Large intestine (tissue), 3 donors: ENCODE data around the gene FLNB. TPM values are rescaled to one million over a fixed set of nuclear protein-coding genes. Genes with fewer than 3 reads are reported as not detected.

Source experiments
- DNase-seq, 2 donors: peaks; one replicate each; pipeline versions ENCODE4 v3.0.0 to v3.0.0-alpha.2; 2013
- H3K27ac ChIP-seq: one replicate; pipeline ENCODE4 v1.5.1; 2013; ENCODE audit warnings: low read length
- H3K27me3 ChIP-seq: 2 replicates; pipeline ENCODE4 v1.6.1; 2013; ENCODE audit warnings: low read length; ENCODE audit not compliant: control insufficient read depth, insufficient read depth
- H3K36me3 ChIP-seq: 2 replicates; pipeline ENCODE4 v1.6.1; 2013; ENCODE audit warnings: low read length; ENCODE audit not compliant: control insufficient read depth, insufficient read depth
- H3K4me1 ChIP-seq: one replicate; pipeline ENCODE4 v1.6.1; 2013; ENCODE audit warnings: low read length; ENCODE audit not compliant: control insufficient read depth, insufficient read depth
- H3K4me3 ChIP-seq: one replicate; pipeline ENCODE4 v1.5.1; 2013; ENCODE audit warnings: low read length
- H3K9me3 ChIP-seq: one replicate; pipeline ENCODE4 v1.6.1; 2013; ENCODE audit warnings: mild to moderate bottlenecking, low read depth, low read length, moderate library complexity; ENCODE audit not compliant: control insufficient read depth
- WGBS: methylation state at CpG from one replicate; pipeline ENCODE4 v1.1.5; 2013; ENCODE audit warnings: low lambda C conversion rate; ENCODE audit not compliant: insufficient coverage; 5-methylcytosine and 5-hydroxymethylcytosine counted together
- polyA plus RNA-seq: library from polyadenylated mRNA; unstranded; fragments of 120-200 nt; gene quantifications from one replicate; pipeline ENCODE4 v1.2.1, GENCODE V29; 2013

FLNB gene
- polyA plus RNA-seq, 1 donor: 149 TPM

- H3K36me3 ChIP-seq: peaks cover 48% of the 10 kb centered on the region
- DNase-seq: no peak
- peaks cover 13% of the 10 kb centered on the region for H3K4me1 ChIP-seq
- H3K4me3 ChIP-seq: no peak overlapping the region
- H3K9me3 ChIP-seq: no peaks in the 10 kb centered on the region
- no peaks in the 10 kb centered on the region for H3K27me3 ChIP-seq
- no peak overlapping the region for H3K27ac ChIP-seq
Observed at GRCh38 chr3:58077596-58078285, 69.5 kb downstream of the FLNB start.

- peaks cover 50% of the 10 kb centered on the region for H3K36me3 ChIP-seq
- peaks cover 8% of the 10 kb centered on the region for H3K4me1 ChIP-seq
- no peak overlapping the region for H3K27ac ChIP-seq
Observed at GRCh38 chr3:58078610-58079009, 70.4 kb downstream of the FLNB start.

GRCh38 chr3:58079773-58080172, 71.6 kb downstream of the FLNB start:
- 100% methylated on average over 2 of the region's 9 CpGs for WGBS
- peaks cover 51% of the 10 kb centered on the region for H3K36me3 ChIP-seq
- no peaks in the 10 kb centered on the region for H3K27me3 ChIP-seq
- H3K9me3 ChIP-seq: no peaks in the 10 kb centered on the region
- no peak for DNase-seq
- no peak overlapping the region for H3K27ac ChIP-seq
- H3K4me3 ChIP-seq: no peak overlapping the region
- H3K4me1 ChIP-seq: no peaks in the 10 kb centered on the region

More at GRCh38 chr3:58078610-58079009, 70.4 kb downstream of the FLNB start:
- WGBS: no CpG with 5 or more reads among the region's 4 CpGs
- Histone ChIP-seq H3K9me3 (no peaks in the 10 kb centered on the region), H3K27me3 (no peaks in the 10 kb centered on the region), H3K4me3 (no peak overlapping the region)
- no peak for DNase-seq

- no peaks in the 10 kb centered on the region for H3K27me3 ChIP-seq
- no CpG with 5 or more reads among the region's 7 CpGs for WGBS
- DNase-seq: no peak
- H3K4me1 ChIP-seq: no peaks in the 10 kb centered on the region
- no peak overlapping the region for H3K4me3 ChIP-seq
- H3K9me3 ChIP-seq: no peaks in the 10 kb centered on the region
- no peak overlapping the region for H3K27ac ChIP-seq
- peaks cover 45% of the 10 kb centered on the region for H3K36me3 ChIP-seq
Observed at GRCh38 chr3:58082047-58082446, 73.8 kb downstream of the FLNB start.

- Histone ChIP-seq H3K27ac (no peak overlapping the region), H3K27me3 (no peaks in the 10 kb centered on the region), H3K4me3 (no peak overlapping the region), H3K9me3 (no peaks in the 10 kb centered on the region), H3K36me3 (peaks cover 38% of the 10 kb centered on the region), H3K4me1 (no peaks in the 10 kb centered on the region)
- no peak for DNase-seq
- WGBS: 80% methylated on average over 1 of the region's 4 CpGs
Observed at GRCh38 chr3:58084166-58084565, 75.9 kb downstream of the FLNB start.

- no peaks in the 10 kb centered on the region for H3K9me3 ChIP-seq
- WGBS: 74% methylated on average over 3 of the region's 5 CpGs
- peaks cover 32% of the 10 kb centered on the region for H3K36me3 ChIP-seq
Observed at GRCh38 chr3:58084788-58085543, 76.7 kb downstream of the FLNB start.

GRCh38 chr3:58085616-58086015, 77.4 kb downstream of the FLNB start:
- Histone ChIP-seq H3K27ac (no peak overlapping the region), H3K9me3 (no peaks in the 10 kb centered on the region), H3K4me1 (no peaks in the 10 kb centered on the region), H3K4me3 (no peak overlapping the region), H3K36me3 (peaks cover 29% of the 10 kb centered on the region), H3K27me3 (no peaks in the 10 kb centered on the region)
- 83% methylated on average over 2 of the region's 6 CpGs for WGBS
- no peak for DNase-seq

More at GRCh38 chr3:58084788-58085543, 76.7 kb downstream of the FLNB start:
- Histone ChIP-seq H3K27ac (peak overlapping the region; percentile 1), H3K4me3 (no peak overlapping the region), H3K4me1 (no peaks in the 10 kb centered on the region), H3K27me3 (no peaks in the 10 kb centered on the region)
- no peak for DNase-seq

GRCh38 chr3:58088501-58088900, 80.3 kb downstream of the FLNB start:
- Histone ChIP-seq H3K4me1 (no peaks in the 10 kb centered on the region), H3K27ac (no peak overlapping the region), H3K9me3 (no peaks in the 10 kb centered on the region), H3K27me3 (no peaks in the 10 kb centered on the region), H3K4me3 (no peak overlapping the region), H3K36me3 (peaks cover 24% of the 10 kb centered on the region)
- DNase-seq: no peak
- no CpG with 5 or more reads among the region's 3 CpGs for WGBS

- no peaks in the 10 kb centered on the region for H3K9me3 ChIP-seq
- H3K36me3 ChIP-seq: peaks cover 30% of the 10 kb centered on the region
- no peak for DNase-seq
- H3K27ac ChIP-seq: no peak overlapping the region
- no peaks in the 10 kb centered on the region for H3K27me3 ChIP-seq
- WGBS: no CpG with 5 or more reads among the region's 5 CpGs
- H3K4me3 ChIP-seq: no peak overlapping the region
- no peaks in the 10 kb centered on the region for H3K4me1 ChIP-seq
Observed at GRCh38 chr3:58090351-58090750, 82.1 kb downstream of the FLNB start.

- H3K36me3 ChIP-seq: peaks cover 51% of the 10 kb centered on the region
- H3K9me3 ChIP-seq: no peaks in the 10 kb centered on the region
- H3K27ac ChIP-seq: no peak overlapping the region
- no peak for DNase-seq
- H3K4me3 ChIP-seq: no peak overlapping the region
- H3K27me3 ChIP-seq: no peaks in the 10 kb centered on the region
- no CpG with 5 or more reads among the region's 4 CpGs for WGBS
- no peaks in the 10 kb centered on the region for H3K4me1 ChIP-seq
Observed at GRCh38 chr3:58092521-58092920, 84.3 kb downstream of the FLNB start.
